Stimulated activated effector memory CD8-positive, alpha-beta T cell treated with anti-CD3 and anti-CD28 coated beads, Interleukin-12 subunit alpha, Interleukin-12 subunit beta, amount 100 ng/mL, for 72 hours (primary cell): Measurements from ENCODE around the gene FAM219A.
A peak's percentile ranks its signal among the peaks of the same experiment; 100 is the strongest.
"Not testable (repeated sequence)": the region's sequence is repeated elsewhere in the genome, so short reads cannot be mapped to it uniquely, and the experiment has no call there.

Source experiments
- ATAC-seq: fragments of 150-1000 bp; cut with Tn5 transposase; 2 replicates; pipeline ENCODE4 v1.10.0; 2021
- DNase-seq, 2 donors: peaks; one replicate each; pipeline ENCODE4 v3.0.0; 2021 to 2022; ENCODE audit warnings: low spot score in 2 of 2
- H3K27ac Mint-ChIP-seq: one replicate; pipeline ENCODE4 v1.8.0; 2022; ENCODE audit warnings: mild to moderate bottlenecking, mixed read lengths
- H3K36me3 Mint-ChIP-seq: one replicate; pipeline ENCODE4 v1.8.0; 2022; ENCODE audit warnings: mild to moderate bottlenecking, mixed read lengths
- H3K4me1 Mint-ChIP-seq: one replicate; pipeline ENCODE4 v1.8.0; 2022; ENCODE audit warnings: mixed read lengths
- H3K4me3 Mint-ChIP-seq: one replicate; pipeline ENCODE4 v1.8.0; 2022; ENCODE audit warnings: mild to moderate bottlenecking, mixed read lengths
- H3K9me3 Mint-ChIP-seq: one replicate; pipeline ENCODE4 v1.8.0; 2022; ENCODE audit warnings: mixed read lengths

The FAM219A gene

DNA sequence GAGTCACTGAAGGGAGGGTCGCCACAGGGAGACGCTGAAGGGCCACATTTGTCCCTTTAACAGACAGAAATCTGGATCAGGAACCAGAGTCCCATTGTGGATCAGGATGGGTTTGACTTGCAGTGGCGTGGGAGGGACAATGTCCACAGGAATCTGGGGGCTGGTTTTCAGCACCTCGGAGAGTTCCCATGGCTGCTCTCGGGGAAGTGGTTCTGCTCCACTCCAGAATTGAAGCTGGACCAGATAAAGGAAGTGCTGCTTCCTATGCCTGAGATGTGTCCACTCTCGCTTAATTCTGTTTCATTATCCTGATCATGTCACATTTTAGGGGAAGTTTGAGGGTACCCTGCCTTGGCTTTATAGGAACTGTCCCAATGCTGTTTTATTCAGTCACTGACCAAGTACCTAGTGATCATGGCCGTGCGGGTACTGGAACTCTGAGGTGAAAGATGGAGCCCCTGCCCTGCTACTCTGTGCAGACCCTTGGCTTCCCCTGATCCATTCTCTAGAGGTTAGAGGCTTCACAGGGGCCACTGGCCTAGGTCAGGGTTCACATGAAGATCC, 35.7 kb upstream of the FAM219A start:
- Mint-ChIP-seq H3K9me3 (no peaks in the 10 kb centered on the region), H3K4me3 (no peak overlapping the region), H3K36me3 (no peaks in the 10 kb centered on the region), H3K4me1 (no peaks in the 10 kb centered on the region), H3K27ac (no peak overlapping the region)
- DNase-seq (no peak), ATAC-seq (no peak)

DNA sequence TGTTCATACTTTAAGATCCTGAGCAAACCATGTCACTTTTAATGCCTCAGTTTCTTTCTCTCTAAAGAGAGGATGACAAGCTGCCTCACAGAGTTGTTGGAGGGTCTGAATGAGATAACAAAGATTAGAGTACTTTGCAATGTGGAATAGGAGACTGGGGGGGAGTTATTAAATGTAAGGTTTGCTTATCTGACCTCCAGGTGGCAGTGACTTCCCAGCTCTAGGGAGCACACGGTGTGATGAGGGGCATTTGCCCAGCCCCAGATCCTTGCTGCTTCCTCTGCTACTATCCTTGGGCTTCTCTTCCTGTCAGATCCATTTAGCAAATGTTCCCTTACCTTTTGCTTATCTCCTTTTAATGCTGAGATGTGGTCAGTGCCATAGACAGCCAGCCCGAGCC, 33.7 kb upstream of the FAM219A start:
- Mint-ChIP-seq H3K36me3 (no peaks in the 10 kb centered on the region), H3K4me3 (no peak overlapping the region), H3K4me1 (no peaks in the 10 kb centered on the region), H3K9me3 (no peaks in the 10 kb centered on the region), H3K27ac (no peak overlapping the region)
- ATAC-seq (no peak), DNase-seq (no peak)

DNA sequence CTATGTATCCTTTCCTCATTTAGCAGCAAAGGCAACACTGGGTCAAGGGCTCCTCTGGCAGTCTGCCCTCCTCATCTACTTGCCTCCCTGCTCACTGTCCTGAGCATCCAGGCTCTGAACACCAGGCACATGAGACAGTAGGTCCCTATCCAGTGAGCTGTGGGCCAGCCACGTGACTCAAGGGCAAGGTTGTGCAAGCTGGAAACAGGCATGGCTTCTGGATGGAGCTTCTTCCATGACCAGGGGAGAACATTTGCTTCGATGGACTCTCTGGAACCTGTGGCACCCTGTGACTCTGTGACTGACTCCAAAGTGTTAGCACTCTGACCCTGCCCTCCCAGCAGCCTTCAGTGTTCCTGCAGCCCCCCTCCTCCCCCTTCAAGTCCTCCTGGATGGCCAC, 33.2 kb upstream of the FAM219A start:
- Mint-ChIP-seq H3K27ac (no peak overlapping the region), H3K9me3 (no peaks in the 10 kb centered on the region), H3K4me3 (no peak overlapping the region), H3K36me3 (no peaks in the 10 kb centered on the region), H3K4me1 (peaks cover 3% of the 10 kb centered on the region)
- no peak for DNase-seq
- no peak for ATAC-seq

DNA sequence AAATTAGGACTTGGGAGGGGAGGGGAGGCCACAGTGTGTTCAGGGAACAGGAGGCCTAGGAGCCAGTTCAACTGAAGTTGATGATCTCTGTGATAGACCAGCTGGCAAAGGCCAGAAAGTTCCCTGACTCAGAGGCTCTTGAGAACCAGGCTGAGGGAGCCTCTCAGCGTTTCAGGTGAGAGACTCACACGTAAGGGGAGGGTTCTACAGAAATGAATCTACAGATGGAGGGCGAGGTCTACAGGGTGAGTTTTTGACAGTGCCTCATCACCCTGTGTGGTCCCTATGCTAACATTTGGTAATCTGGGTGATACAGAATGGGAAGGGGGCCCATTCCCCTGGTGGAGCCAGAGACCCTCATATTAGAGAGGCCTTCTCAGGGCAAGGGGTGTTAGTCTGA, 32.4 kb upstream of the FAM219A start:
- no peak overlapping the region for H3K27ac Mint-ChIP-seq

DNA sequence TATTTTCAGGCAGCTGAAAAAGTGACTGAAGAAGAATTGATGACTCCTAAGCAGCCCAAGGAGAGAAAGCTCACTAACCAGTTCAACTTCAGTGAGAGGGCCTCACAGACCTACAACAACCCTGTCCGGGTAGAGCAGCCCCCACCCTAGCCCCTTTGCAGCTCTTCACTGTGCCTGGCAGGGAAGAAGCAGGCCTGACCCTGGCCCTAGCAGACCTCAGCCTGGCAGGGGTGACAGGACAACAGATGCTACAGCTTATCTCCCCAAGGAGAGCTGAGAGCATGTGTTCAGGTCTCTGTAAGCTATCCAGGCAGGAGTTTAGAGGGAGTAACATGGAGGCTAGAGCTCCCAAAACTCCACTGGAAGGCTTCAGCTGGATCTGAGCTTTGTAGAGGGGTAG, 32.0 kb upstream of the FAM219A start:
- DNase-seq = no peak
- Mint-ChIP-seq H3K27ac (no peak overlapping the region), H3K9me3 (no peaks in the 10 kb centered on the region), H3K4me1 (peaks cover 5% of the 10 kb centered on the region), H3K36me3 (no peaks in the 10 kb centered on the region), H3K4me3 (no peak overlapping the region)
- no peak for ATAC-seq

More for the DNA sequence above, 32.4 kb upstream of the FAM219A start:
- H3K4me1 Mint-ChIP-seq = peaks cover 5% of the 10 kb centered on the region
- H3K36me3 Mint-ChIP-seq = no peaks in the 10 kb centered on the region
- H3K9me3 Mint-ChIP-seq = no peaks in the 10 kb centered on the region
- H3K4me3 Mint-ChIP-seq = no peak overlapping the region
- ATAC-seq (peak; percentile 53), DNase-seq (no peak)

GRCh38 chr9:34486572-34486971, 28.2 kb upstream of the FAM219A start:
- H3K36me3 Mint-ChIP-seq = no peaks in the 10 kb centered on the region
- no peak overlapping the region for H3K27ac Mint-ChIP-seq
- DNase-seq (no peak), ATAC-seq (no peak)
- H3K4me3 Mint-ChIP-seq = no peak overlapping the region
- peaks cover 5% of the 10 kb centered on the region for H3K4me1 Mint-ChIP-seq
- no peaks in the 10 kb centered on the region for H3K9me3 Mint-ChIP-seq

DNA sequence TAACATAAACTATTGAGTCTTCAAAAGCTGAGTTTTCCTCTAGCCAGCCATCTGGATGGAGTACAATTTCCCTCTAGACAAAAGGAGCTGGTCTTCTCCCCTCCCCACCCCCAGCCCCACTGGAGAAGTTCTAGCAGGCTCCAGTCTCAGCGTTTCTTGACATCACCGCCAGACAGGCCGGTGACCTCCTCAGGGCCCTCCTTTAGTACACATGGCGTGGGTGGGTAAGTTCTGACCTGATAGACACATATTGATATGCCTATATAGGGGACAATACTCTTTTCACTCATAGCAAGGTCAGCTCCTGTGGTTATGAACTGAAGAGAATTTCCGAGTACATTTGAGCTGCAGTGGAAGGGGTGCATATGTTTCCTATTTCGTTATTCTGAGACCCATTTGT, 27.5 kb upstream of the FAM219A start:
- H3K27ac Mint-ChIP-seq = no peak overlapping the region
- no peak overlapping the region for H3K4me3 Mint-ChIP-seq
- H3K4me1 Mint-ChIP-seq = peaks cover 5% of the 10 kb centered on the region
- no peaks in the 10 kb centered on the region for H3K9me3 Mint-ChIP-seq
- DNase-seq = no peak
- ATAC-seq = peak; percentile 78
- H3K36me3 Mint-ChIP-seq = no peaks in the 10 kb centered on the region

- Mint-ChIP-seq H3K4me3 (no peak overlapping the region), H3K27ac (no peak overlapping the region), H3K4me1 (peaks cover 5% of the 10 kb centered on the region), H3K9me3 (no peaks in the 10 kb centered on the region), H3K36me3 (no peaks in the 10 kb centered on the region)
- DNase-seq = no peak
- ATAC-seq = no peak
Observed at GRCh38 chr9:34484678-34485077, 26.3 kb upstream of the FAM219A start.

DNA sequence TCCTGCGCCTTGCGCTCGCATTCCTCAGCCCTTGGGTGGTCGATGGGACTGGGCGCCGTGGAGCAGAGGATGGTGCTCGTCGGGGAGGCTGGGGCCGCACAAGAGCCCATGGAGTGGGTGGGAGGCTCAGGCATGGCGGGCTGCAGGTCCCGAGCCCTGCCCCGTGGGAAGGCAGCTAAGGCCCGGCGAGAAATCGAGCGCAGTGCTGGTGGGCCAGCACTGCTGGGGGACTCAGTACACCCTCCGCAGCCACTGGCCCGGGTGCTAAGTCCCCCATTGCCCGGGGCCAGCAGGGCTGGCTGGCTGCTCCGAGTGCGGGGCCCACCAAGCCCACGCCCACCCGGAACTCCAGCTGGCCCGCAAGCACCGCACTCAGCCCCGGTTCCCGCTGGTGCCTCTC, 24.4 kb upstream of the FAM219A start:
- not testable (repeated sequence) for H3K27ac Mint-ChIP-seq, H3K36me3 Mint-ChIP-seq, H3K4me3 Mint-ChIP-seq

GRCh38 chr9:34481620-34482019, 23.2 kb upstream of the FAM219A start:
- H3K4me1 Mint-ChIP-seq, ATAC-seq, H3K36me3 Mint-ChIP-seq, DNase-seq, H3K27ac Mint-ChIP-seq, H3K4me3 Mint-ChIP-seq, H3K9me3 Mint-ChIP-seq: not testable (repeated sequence)

More for the DNA sequence above, 24.4 kb upstream of the FAM219A start:
- H3K4me1 Mint-ChIP-seq, H3K9me3 Mint-ChIP-seq, DNase-seq, ATAC-seq: not testable (repeated sequence)

DNA sequence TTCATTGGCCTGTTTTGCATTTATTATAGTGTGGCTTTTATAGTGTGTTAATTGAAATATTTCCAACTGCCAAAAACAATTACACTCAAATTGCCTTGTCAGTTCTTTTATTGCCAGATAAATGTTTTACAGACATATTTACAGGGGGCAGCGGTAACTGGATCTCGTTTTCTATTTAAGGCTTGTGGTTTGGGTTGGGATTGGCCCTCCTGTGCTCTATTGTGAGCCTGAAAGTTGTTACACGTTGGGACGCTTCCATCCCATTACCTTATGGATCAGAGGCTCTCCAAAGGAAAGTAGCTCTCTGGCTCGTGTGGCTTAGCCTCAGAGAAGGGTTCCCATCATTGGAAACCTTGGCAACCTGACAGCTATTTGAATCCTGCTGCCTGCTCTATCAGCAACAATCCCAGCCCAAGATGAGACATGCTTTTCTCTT, 21.1 kb upstream of the FAM219A start:
- no peaks in the 10 kb centered on the region for H3K36me3 Mint-ChIP-seq
- DNase-seq (no peak), ATAC-seq (no peak)
- no peak overlapping the region for H3K27ac Mint-ChIP-seq
- no peak overlapping the region for H3K4me3 Mint-ChIP-seq
- H3K4me1 Mint-ChIP-seq = no peaks in the 10 kb centered on the region
- no peaks in the 10 kb centered on the region for H3K9me3 Mint-ChIP-seq

GRCh38 chr9:34477541-34477940, 19.2 kb upstream of the FAM219A start:
- no peak for ATAC-seq
- DNase-seq = no peak
- H3K27ac Mint-ChIP-seq = no peak overlapping the region
- no peak overlapping the region for H3K4me3 Mint-ChIP-seq
- no peaks in the 10 kb centered on the region for H3K9me3 Mint-ChIP-seq
- H3K36me3 Mint-ChIP-seq = no peaks in the 10 kb centered on the region
- no peaks in the 10 kb centered on the region for H3K4me1 Mint-ChIP-seq

GRCh38 chr9:34475097-34475496, 16.7 kb upstream of the FAM219A start:
- Mint-ChIP-seq H3K4me1 (no peaks in the 10 kb centered on the region), H3K36me3 (no peaks in the 10 kb centered on the region), H3K9me3 (no peaks in the 10 kb centered on the region), H3K27ac (no peak overlapping the region), H3K4me3 (no peak overlapping the region)
- DNase-seq (no peak), ATAC-seq (no peak)

GRCh38 chr9:34465468-34465867, 7.1 kb upstream of the FAM219A start:
- H3K4me1 Mint-ChIP-seq = no peaks in the 10 kb centered on the region
- H3K9me3 Mint-ChIP-seq = no peaks in the 10 kb centered on the region
- DNase-seq (no peak), ATAC-seq (no peak)
- H3K36me3 Mint-ChIP-seq = no peaks in the 10 kb centered on the region
- no peak overlapping the region for H3K27ac Mint-ChIP-seq
- H3K4me3 Mint-ChIP-seq = no peak overlapping the region

- ATAC-seq (no peak), DNase-seq (no peak)
- Mint-ChIP-seq H3K4me3 (no peak overlapping the region), H3K36me3 (no peaks in the 10 kb centered on the region), H3K27ac (no peak overlapping the region), H3K9me3 (no peaks in the 10 kb centered on the region), H3K4me1 (peaks cover 7% of the 10 kb centered on the region)
Observed at GRCh38 chr9:34464571-34464970, 6.2 kb upstream of the FAM219A start.

DNA sequence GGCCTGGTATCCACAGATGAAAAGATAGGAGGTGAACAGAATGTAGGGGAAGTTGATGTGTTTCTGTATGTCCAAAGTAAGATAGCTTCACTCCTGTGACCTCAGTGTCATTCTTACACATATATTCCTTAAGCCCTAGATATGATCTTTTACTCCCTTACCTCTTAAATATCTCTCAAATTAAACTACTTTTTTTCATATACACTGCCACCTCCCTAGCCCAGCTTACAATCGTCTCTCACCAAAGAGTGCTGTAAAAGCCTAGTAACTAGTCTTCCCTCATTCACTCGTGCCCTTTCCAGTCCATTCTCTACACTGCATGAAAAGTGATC, 5.5 kb upstream of the FAM219A start:
- H3K36me3 Mint-ChIP-seq = peaks cover 2% of the 10 kb centered on the region
- H3K27ac Mint-ChIP-seq = no peak overlapping the region
- no peak overlapping the region for H3K4me3 Mint-ChIP-seq
- peaks cover 14% of the 10 kb centered on the region for H3K4me1 Mint-ChIP-seq
- DNase-seq (no peak), ATAC-seq (no peak)
- no peaks in the 10 kb centered on the region for H3K9me3 Mint-ChIP-seq
